HUES6 (cell line): Measurements from ENCODE around the gene MAP3K21.

Source experiments
- H3K27ac ChIP-seq: 2 replicates; pipeline ENCODE4 v1.7.0; 2013; ENCODE audit warnings: low read depth, mild to moderate bottlenecking, low read length, inconsistent platforms
- H3K27me3 ChIP-seq: 2 replicates; pipeline ENCODE4 v1.6.1; 2013; ENCODE audit warnings: low read length; ENCODE audit not compliant: control insufficient read depth, insufficient read depth
- H3K36me3 ChIP-seq: 2 replicates; pipeline ENCODE4 v1.6.1; 2013; ENCODE audit warnings: low read length; ENCODE audit not compliant: control insufficient read depth, insufficient read depth
- H3K4me1 ChIP-seq: 2 replicates; pipeline ENCODE4 v1.6.1; 2013; ENCODE audit warnings: low read length; ENCODE audit not compliant: control insufficient read depth, insufficient read depth
- H3K4me3 ChIP-seq: 2 replicates; pipeline ENCODE4 v1.5.1; 2013; ENCODE audit warnings: low read depth, low read length
- H3K9ac ChIP-seq: one replicate; pipeline ENCODE4 v1.6.1; 2013; ENCODE audit warnings: mild to moderate bottlenecking, low read length
- H3K9me3 ChIP-seq: 2 replicates; pipeline ENCODE4 v1.6.1; 2013; ENCODE audit warnings: low read depth, low read length; ENCODE audit not compliant: control insufficient read depth, insufficient read depth

The MAP3K21 gene

GRCh38 chr1:233327651-233328141 is at the start of gene MAP3K21:
TSS of gene MAP3K21 (plus strand) at chr1:233327724. CDS start at chr1:233328029, 305 bp downstream.
- Histone ChIP-seq H3K9me3 (no peaks in the 10 kb centered on the region), H3K36me3 (no peaks in the 10 kb centered on the region), H3K27ac (no peak within 1 kb of the TSS)

GRCh38 chr1:233278631-233279030 is 48.9 kb upstream of the MAP3K21 start:
- H3K27ac ChIP-seq = no peak overlapping the region
- H3K4me1 ChIP-seq = peaks cover 16% of the 10 kb centered on the region
- no peak overlapping the region for H3K9ac ChIP-seq
- no peaks in the 10 kb centered on the region for H3K27me3 ChIP-seq
- H3K36me3 ChIP-seq = peaks cover 9% of the 10 kb centered on the region
- no peak overlapping the region for H3K4me3 ChIP-seq
- no peaks in the 10 kb centered on the region for H3K9me3 ChIP-seq

More at GRCh38 chr1:233327651-233328141, at the start of gene MAP3K21:
- Histone ChIP-seq H3K4me1 (peaks cover 14% of the 10 kb centered on the region), H3K27me3 (peaks cover 36% of the 10 kb centered on the region), H3K4me3 (peak within 1 kb of the TSS; percentile 83), H3K9ac (peak within 1 kb of the TSS; percentile 88)

DNA sequence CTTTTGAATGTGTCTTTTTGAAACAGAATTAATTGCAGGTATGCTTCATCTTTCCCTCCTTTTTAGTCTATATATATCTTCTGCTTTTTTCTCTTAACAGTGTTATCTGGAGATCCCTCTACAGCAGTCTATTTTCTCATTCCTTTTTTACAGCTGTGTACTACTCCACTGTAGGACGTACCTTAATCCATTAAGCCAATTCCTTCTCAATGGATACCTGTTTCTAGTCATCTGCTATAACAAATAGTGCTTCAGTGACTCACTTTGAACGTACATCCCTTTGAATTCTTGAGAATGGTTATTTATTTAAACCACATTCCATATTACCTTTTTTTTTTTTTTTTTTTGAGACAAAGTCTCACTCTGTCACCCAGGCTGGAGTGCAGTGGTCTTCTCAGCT is 47.6 kb upstream of the MAP3K21 start:
- Histone ChIP-seq H3K9me3 (no peaks in the 10 kb centered on the region), H3K27me3 (no peaks in the 10 kb centered on the region), H3K4me1 (peaks cover 10% of the 10 kb centered on the region), H3K27ac (no peak overlapping the region), H3K36me3 (peaks cover 14% of the 10 kb centered on the region), H3K4me3 (no peak overlapping the region), H3K9ac (no peak overlapping the region)

DNA sequence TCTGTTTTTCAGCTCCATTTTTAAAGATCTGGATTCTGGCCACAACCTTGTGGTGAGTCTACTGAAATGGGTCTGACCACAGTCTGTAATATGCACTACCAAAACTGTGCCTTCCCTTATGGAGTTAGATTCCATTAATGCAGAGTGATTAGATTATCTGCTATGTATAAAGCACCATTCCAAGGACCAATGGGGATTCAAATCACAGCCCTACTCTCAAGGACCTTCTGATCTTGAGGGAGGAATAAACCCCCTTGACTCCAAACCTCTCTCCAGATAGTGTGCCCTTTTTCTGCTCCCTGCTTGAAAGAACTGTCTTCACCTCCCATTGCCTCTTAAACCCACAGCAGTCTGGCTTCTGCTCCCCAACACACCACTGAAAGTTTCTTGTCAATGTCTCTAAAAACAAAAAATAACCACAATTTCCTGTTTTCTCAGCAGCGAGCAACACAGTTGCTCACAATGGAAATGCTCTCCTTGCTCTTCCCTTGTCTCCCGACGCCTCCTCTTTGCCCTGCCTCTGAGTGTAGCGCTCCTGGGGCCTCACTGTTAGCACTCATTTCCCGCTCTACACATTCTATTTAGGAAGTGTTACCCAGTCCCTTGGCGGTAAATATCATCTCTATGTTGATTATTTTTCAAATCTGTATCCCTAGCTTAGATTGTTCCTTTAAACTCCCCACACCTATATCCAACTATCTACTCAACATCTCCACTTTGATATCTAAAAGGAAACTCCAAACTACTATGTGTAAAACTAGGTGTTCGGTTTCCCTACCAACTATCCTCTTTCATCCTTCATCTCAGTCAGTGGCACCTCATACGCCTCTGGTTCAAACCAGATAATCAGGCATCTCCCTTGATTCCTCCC is 45.6 kb upstream of the MAP3K21 start:
- Histone ChIP-seq H3K4me1 (peaks cover 10% of the 10 kb centered on the region), H3K4me3 (no peak overlapping the region), H3K27ac (no peak overlapping the region), H3K9ac (no peak overlapping the region), H3K27me3 (no peaks in the 10 kb centered on the region), H3K36me3 (peaks cover 20% of the 10 kb centered on the region), H3K9me3 (no peaks in the 10 kb centered on the region)

DNA sequence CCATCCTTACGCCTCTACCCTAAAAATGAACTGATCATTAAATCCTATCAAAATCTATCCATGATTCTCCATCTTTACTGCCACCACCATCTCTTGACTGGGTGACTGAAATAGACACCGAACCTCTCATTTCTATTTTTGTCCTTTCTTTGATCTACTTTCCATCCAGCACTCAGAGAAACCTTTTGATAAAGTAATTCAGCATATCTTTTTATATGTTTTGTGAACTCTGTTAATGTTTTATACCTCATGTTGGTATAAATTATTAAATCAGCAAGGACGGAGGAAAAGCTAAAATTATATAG is 45.0 kb upstream of the MAP3K21 start:
- no peaks in the 10 kb centered on the region for H3K9me3 ChIP-seq
- H3K9ac ChIP-seq = no peak overlapping the region
- H3K27ac ChIP-seq = no peak overlapping the region

GRCh38 chr1:233289676-233290075 is 37.8 kb upstream of the MAP3K21 start:
- no peaks in the 10 kb centered on the region for H3K27me3 ChIP-seq
- H3K4me3 ChIP-seq = no peak overlapping the region; the same call in none of the 2 replicates
- no peaks in the 10 kb centered on the region for H3K9me3 ChIP-seq
- H3K9ac ChIP-seq = peak overlapping the region; percentile 64
- H3K36me3 ChIP-seq = peaks cover 25% of the 10 kb centered on the region
- H3K4me1 ChIP-seq = peaks cover 58% of the 10 kb centered on the region
- H3K27ac ChIP-seq = peak overlapping the region; percentile 89

More for the DNA sequence above, 45.0 kb upstream of the MAP3K21 start:
- no peaks in the 10 kb centered on the region for H3K27me3 ChIP-seq
- H3K4me3 ChIP-seq = no peak overlapping the region
- peaks cover 10% of the 10 kb centered on the region for H3K4me1 ChIP-seq
- peaks cover 23% of the 10 kb centered on the region for H3K36me3 ChIP-seq

DNA sequence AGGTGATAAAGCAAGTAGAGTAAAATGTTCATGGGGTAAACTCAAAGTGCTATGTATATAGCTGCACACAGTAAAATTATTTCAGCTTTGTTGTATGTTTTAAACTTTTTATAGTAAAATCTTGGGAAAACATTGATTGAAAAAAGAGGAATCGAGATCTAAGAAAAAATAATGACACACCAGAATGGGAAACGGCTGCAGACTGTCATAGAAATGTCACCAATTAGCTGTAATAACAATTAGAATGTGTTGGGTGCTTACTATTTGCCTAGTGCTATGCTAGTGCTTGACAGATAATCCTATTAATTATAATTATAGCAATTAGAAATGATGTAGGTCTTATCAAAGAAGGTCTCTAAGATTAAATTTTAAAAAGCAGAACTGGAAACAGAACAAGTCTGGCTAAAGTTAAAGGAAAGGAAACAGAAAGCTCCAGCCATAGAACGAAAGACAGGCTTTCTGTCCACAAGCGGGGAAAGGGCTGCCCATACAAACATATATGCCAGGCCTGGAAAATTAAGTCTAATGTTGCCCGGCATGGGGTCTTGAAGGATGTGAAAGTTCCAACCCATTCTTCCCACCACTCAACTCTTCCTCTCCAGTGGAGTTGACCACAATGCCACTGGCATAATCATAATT is 37.0 kb upstream of the MAP3K21 start:
- H3K36me3 ChIP-seq = peaks cover 23% of the 10 kb centered on the region
- H3K9ac ChIP-seq = no peak overlapping the region
- H3K27ac ChIP-seq = peak overlapping the region; percentile 42
- no peak overlapping the region for H3K4me3 ChIP-seq
- H3K4me1 ChIP-seq = peaks cover 60% of the 10 kb centered on the region
- no peaks in the 10 kb centered on the region for H3K9me3 ChIP-seq
- no peaks in the 10 kb centered on the region for H3K27me3 ChIP-seq

DNA sequence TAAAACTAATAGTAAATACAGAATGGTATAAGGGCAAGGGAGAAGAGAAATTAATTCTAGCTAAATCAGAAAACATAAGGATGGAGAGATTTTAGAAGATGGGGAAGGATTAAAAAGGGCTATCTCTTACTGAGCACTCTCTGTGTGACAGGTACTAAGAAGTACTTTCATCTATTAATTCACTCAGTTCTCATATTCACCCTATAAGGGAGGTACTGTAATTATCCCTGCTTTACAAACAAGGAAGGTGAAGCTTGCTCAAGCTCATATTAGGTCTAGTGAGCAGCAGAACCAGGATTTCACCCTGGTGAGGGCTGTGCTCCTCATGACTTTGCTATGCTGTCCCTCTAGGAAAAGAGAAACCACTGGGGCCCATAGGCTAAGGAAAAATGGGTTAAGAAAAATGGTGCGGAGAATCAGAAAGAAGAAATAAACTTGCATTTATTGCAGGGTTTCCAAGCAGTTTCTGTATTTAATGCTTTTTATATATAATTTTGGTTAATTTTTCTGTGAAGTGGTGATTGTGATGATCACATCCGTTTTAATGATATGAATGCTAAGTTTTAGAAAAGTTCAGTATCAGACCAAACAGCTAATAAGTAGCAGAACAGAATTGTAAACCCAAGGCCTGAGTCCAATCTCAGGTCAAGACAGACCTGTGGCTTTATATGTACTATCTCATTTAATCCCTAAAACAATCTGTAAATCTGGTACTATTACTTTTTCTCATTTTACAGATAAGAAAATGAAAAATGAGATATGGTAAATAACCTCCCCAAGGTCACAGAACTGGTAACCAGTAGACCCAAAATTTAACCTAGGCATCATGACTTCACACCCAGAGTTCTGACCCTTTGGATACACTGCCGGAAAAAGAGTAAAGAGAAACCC is 33.7 kb upstream of the MAP3K21 start:
- Histone ChIP-seq H3K36me3 (peaks cover 2% of the 10 kb centered on the region; the same call in 1 of the 2 replicates), H3K9ac (peak overlapping the region; percentile 96), H3K4me1 (peaks cover 59% of the 10 kb centered on the region), H3K4me3 (peak overlapping the region; percentile 95), H3K27me3 (no peaks in the 10 kb centered on the region), H3K27ac (peak overlapping the region; percentile 87; the same call in 1 of the 2 replicates), H3K9me3 (no peaks in the 10 kb centered on the region)

- Histone ChIP-seq H3K27ac (peak overlapping the region; percentile 86; the same call in 1 of the 2 replicates), H3K4me1 (peaks cover 58% of the 10 kb centered on the region), H3K27me3 (no peaks in the 10 kb centered on the region), H3K4me3 (peak overlapping the region; percentile 95), H3K36me3 (no peaks in the 10 kb centered on the region), H3K9ac (peak overlapping the region; percentile 96), H3K9me3 (no peaks in the 10 kb centered on the region)
Measured at GRCh38 chr1:233294913-233295236, 32.6 kb upstream of the MAP3K21 start.

GRCh38 chr1:233295237-233295974 is 32.1 kb upstream of the MAP3K21 start, which contains the start of gene PCNX2:
TSS of gene PCNX2 (minus strand) at chr1:233295725. CDS start at chr1:233295478, 247 bp downstream.
- peak within 1 kb of the TSS; percentile 86; the same call in 1 of the 2 replicates for H3K27ac ChIP-seq
- H3K9me3 ChIP-seq = no peaks in the 10 kb centered on the region
- no peaks in the 10 kb centered on the region for H3K36me3 ChIP-seq
- H3K9ac ChIP-seq = peak within 1 kb of the TSS; percentile 96
- peaks cover 54% of the 10 kb centered on the region for H3K4me1 ChIP-seq
- H3K4me3 ChIP-seq = peak within 1 kb of the TSS; percentile 95
- H3K27me3 ChIP-seq = no peaks in the 10 kb centered on the region
